K562 (cell line): ENCODE data around the gene RABL3. TPM values are rescaled to one million over a fixed set of nuclear protein-coding genes. Genes with fewer than 3 reads are reported as not detected.

ENCODE experiments used
- ATAC-seq: fragments of 200-7000 bp; cut with Tn5 transposase; 3 replicates; pipeline ENCODE4 v1.9.1; 2020; ENCODE audit warnings: moderate library complexity
- BruUV-seq: library from RNA; stranded (reverse); fragments of 400-500 nt; replicated peaks from 2 replicates; lab custom pipeline; 2021; lab: Mats Ljungman, UMichigan
- CTCF ChIA-PET: fragments of 300-600 bp; formaldehyde crosslinking; extraction: SDS; loops from one replicate; lab custom pipeline; 2021; ENCODE audit warnings: low intra/inter-chr PET ratio; lab: Yijun Ruan, JAX
- POLR2A ChIA-PET: fragments of 300-600, 350-650 bp; sonication (Branson Sonifier 250); formaldehyde crosslinking; extraction: SDS; loops from one replicate; lab custom pipeline; 2021; ENCODE audit warnings: antibody characterized with exemption, inconsistent platforms; lab: Yijun Ruan, JAX
- DNase-seq, 4 experiments: peaks; one replicate each; pipeline versions ENCODE4 v3.0.0 to v3.0.0-alpha.2; 2011 to 2018; ENCODE audit warnings: low spot score in 3 of 4, mixed read lengths in 3 of 4; ENCODE audit errors: extremely low read depth in 1 of 4
- FAIRE-seq: peaks from 2 replicates; lab custom pipeline; 2011; peaks lifted over from hg19 to GRCh38; lab: Jason Lieb, UNC
- H2AFZ ChIP-seq: 2 replicates; pipeline ENCODE4 v1.6.0; 2011; ENCODE audit warnings: low read depth, low read length, control low read depth, inconsistent platforms
- H3K27ac ChIP-seq: fragments of 200-600 bp; 3 replicates; pipeline ENCODE4 v1.8.0; 2011; ENCODE audit warnings: low read depth, mild to moderate bottlenecking, control low read depth, inconsistent platforms, low read length, moderate library complexity, mixed read lengths; ENCODE audit errors: extremely low read depth
- H3K27me3 ChIP-seq, 2 experiments: fragments of 300-600 bp in 1 of 2; 2 replicates in 1 of 2; 3 replicates in 1 of 2; pipeline versions ENCODE4 v1.6.0 to v1.8.0; 2011; ENCODE audit warnings: inconsistent platforms in 2 of 2, low read length in 2 of 2, mild to moderate bottlenecking in 1 of 2, mixed read lengths in 1 of 2, moderate library complexity in 1 of 2; ENCODE audit not compliant: control insufficient read depth in 2 of 2, insufficient read depth in 2 of 2
- H3K36me3 ChIP-seq: fragments of 300-600 bp; 3 replicates; pipeline ENCODE4 v1.8.0; 2011; ENCODE audit warnings: mild to moderate bottlenecking, low read length, inconsistent platforms; ENCODE audit not compliant: control insufficient read depth, insufficient read depth
- H3K4me1 ChIP-seq, 2 experiments: fragments of 200-600 bp in 1 of 2; replicated peaks in 1 of 2; 2 replicates in 1 of 2; 3 replicates in 1 of 2; pipeline versions ENCODE4 v1.5.1 to v1.8.0; 2011; ENCODE audit warnings: inconsistent platforms in 2 of 2, low read length in 2 of 2, mild to moderate bottlenecking in 1 of 2, mixed read lengths in 1 of 2, moderate library complexity in 1 of 2; ENCODE audit not compliant: control insufficient read depth in 2 of 2, insufficient read depth in 2 of 2
- H3K4me2 ChIP-seq: 2 replicates; pipeline ENCODE4 v1.6.1; 2011; ENCODE audit warnings: low read length, control low read depth, inconsistent platforms, mixed read lengths; ENCODE audit not compliant: insufficient read depth
- H3K4me3 ChIP-seq: fragments of 200-600 bp; sonication (generic), shearing (Covaris generic); 2 replicates; pipeline ENCODE4 v1.5.1; 2016; ENCODE audit warnings: control low read depth, inconsistent platforms
- H3K79me2 ChIP-seq: fragments of 200-600 bp; 3 replicates; pipeline ENCODE4 v1.8.0; 2011; ENCODE audit warnings: low read length, inconsistent platforms; ENCODE audit not compliant: control insufficient read depth, insufficient read depth
- H3K9ac ChIP-seq, 2 experiments: 2 replicates each; pipeline versions ENCODE4 v1.6.0 to v1.6.1; 2011; ENCODE audit warnings: low read depth in 2 of 2, low read length in 2 of 2, control low read depth in 1 of 2, inconsistent platforms in 1 of 2, mild to moderate bottlenecking in 1 of 2, mixed read lengths in 1 of 2; ENCODE audit not compliant: insufficient read depth in 1 of 2
- H3K9me1 ChIP-seq: one replicate; pipeline ENCODE4 v1.6.0; 2011; ENCODE audit warnings: inconsistent platforms, mild to moderate bottlenecking, low read length, moderate library complexity; ENCODE audit not compliant: control insufficient read depth, insufficient read depth
- H3K9me3 ChIP-seq: replicated peaks from 2 replicates; pipeline ENCODE4 v1.5.1; 2011; ENCODE audit warnings: low read depth, low read length, inconsistent platforms; ENCODE audit not compliant: control insufficient read depth, insufficient read depth
- H4K20me1 ChIP-seq: replicated peaks from 2 replicates; pipeline ENCODE4 v1.6.1; 2011; ENCODE audit warnings: low read length, inconsistent platforms, mixed read lengths; ENCODE audit not compliant: control insufficient read depth, insufficient read depth
- CCNT2 ChIP-seq: IDR thresholded peaks from 2 replicates; pipeline ENCODE4 v1.6.1; 2011; ENCODE audit warnings: borderline replicate concordance, low read depth, mild to moderate bottlenecking, moderate library complexity, mixed read lengths, low read length; ENCODE audit not compliant: insufficient read length; ENCODE audit errors: extremely low read depth
- KAT2B ChIP-seq: IDR thresholded peaks from one replicate; pipeline ENCODE4 v1.6.1; 2012; ENCODE audit warnings: low read depth, mild to moderate bottlenecking, control low read depth, inconsistent platforms, low read length, moderate library complexity
- KDM4B ChIP-seq, 2 experiments: fragments of 450-650 bp in 1 of 2; sonication (generic) in 1 of 2; IDR thresholded peaks; 2 replicates each; pipeline ENCODE4 v1.6.1; 2016 to 2017; ENCODE audit warnings: borderline replicate concordance in 2 of 2, antibody characterized with exemption in 1 of 2, low read depth in 1 of 2, mild to moderate bottlenecking in 1 of 2
- NFATC3 ChIP-seq: fragments of 450-650 bp; IDR thresholded peaks from 2 replicates; pipeline ENCODE4 v1.6.1; 2017; ENCODE audit warnings: mild to moderate bottlenecking
- POLR2A ChIP-seq: fragments of 450-650 bp; conservative IDR thresholded peaks from 2 replicates; pipeline ENCODE4 v1.6.1; 2016
- SMARCB1 ChIP-seq: IDR thresholded peaks from 2 replicates; pipeline ENCODE4 v1.6.1; 2011; ENCODE audit warnings: improper control_type of control experiment, low read depth; ENCODE audit not compliant: insufficient read length
- SNRNP70 ChIP-seq: fragments of 200-400 bp; formaldehyde crosslinking; optimal IDR thresholded peaks from 2 replicates; pipeline ENCODE3; 2017; ENCODE audit warnings: low read depth, low read length
- ZNF23 ChIP-seq: fragments of 250-450 bp; sonication (Bioruptor Pico); IDR thresholded peaks from 2 replicates; pipeline ENCODE4 v1.4.0; 2020; ENCODE audit warnings: mild to moderate bottlenecking
- ZNF24 ChIP-seq: fragments of 450-650 bp; IDR thresholded peaks from 2 replicates; pipeline ENCODE4 v1.6.1; 2016
- ZSCAN32 ChIP-seq: fragments of 450-650 bp; formaldehyde crosslinking; IDR thresholded peaks from 2 replicates; pipeline ENCODE4 v1.4.0; 2020; ENCODE audit warnings: mild to moderate bottlenecking, moderate library complexity
- WGBS: fragments of 100-300 bp; shearing (Covaris generic); methylation state at CpG from one replicate; pipeline ENCODE4 v1.1.6; 2016; ENCODE audit warnings: low coverage, mixed read lengths; ENCODE audit not compliant: insufficient coverage; ENCODE audit errors: missing lambda C conversion rate; 5-methylcytosine and 5-hydroxymethylcytosine counted together
- in situ Hi-C: fragments of 300-500 bp; cut with MboI; formaldehyde crosslinking; loops from 4 replicates; pipeline ENCODE4 v1.15.0; 2018; ENCODE audit warnings: inconsistent platforms, mixed read lengths
- intact Hi-C: fragments of 100-400 bp; cut with micrococcal nuclease; formaldehyde crosslinking; loops from 2 replicates; pipeline ENCODE4 v1.14.2; 2022
- polyA plus RNA-seq, 8 experiments: library from polyadenylated mRNA; depleted of rRNA in 4 of 8; stranded (reverse) in 5 of 8; unstranded in 3 of 8; fragments of >200 nt; fragmentation: Nextera tagmentation in 2 of 8; fragmentation: Illumina TruSeq in 1 of 8; extraction: Ambion mirVana in 2 of 8; extraction: Trizol in 1 of 8; gene quantifications; 2 replicates each; pipeline versions ENCODE4 v1.2.1 to v1.2.3, GENCODE V29; 2011 to 2014; ENCODE audit warnings: inconsistent platforms in 1 of 8, missing spikeins in 1 of 8
- total RNA-seq, 7 experiments: library from RNA; depleted of rRNA in 6 of 7; stranded (reverse); fragments of >200 nt in 6 of 7; fragmentation: Illumina TruSeq in 2 of 7; extraction: Trizol in 2 of 7; gene quantifications; 2 replicates each; pipeline versions ENCODE4 v1.2.1 to v1.2.3, GENCODE V29; 2011 to 2021; ENCODE audit warnings: low replicate concordance in 1 of 7
- TF ChIP-seq, protein P1 (sequence below), 2 experiments: fragments of 450-650 bp; formaldehyde crosslinking in 1 of 2; IDR thresholded peaks; 2 replicates each; pipeline versions ENCODE4 v1.4.0 to v1.6.1; 2014 to 2020; ENCODE audit warnings: mild to moderate bottlenecking in 2 of 2, borderline replicate concordance in 1 of 2, low read depth in 1 of 2
- TF ChIP-seq, protein P2 (sequence below): fragments of 200-800 bp; sonication (Bioruptor generic); IDR thresholded peaks from 2 replicates; pipeline ENCODE4 v1.6.1; 2017; ENCODE audit warnings: missing genetic modification characterization, missing compliant biosample characterization
- TF ChIP-seq, protein P3 (sequence below): fragments of 450-650 bp; IDR thresholded peaks from 2 replicates; pipeline ENCODE4 v1.6.1; 2014; ENCODE audit warnings: low read depth, mild to moderate bottlenecking, moderate library complexity, borderline replicate concordance

The RABL3 gene
- total and polyA plus RNA-seq, 9 of the 15 experiments (the other 6 are each of a cell fraction or from before 2014, with no cell fraction given), result 6.5 to 30.7 (median 12.3) TPM

DNA sequence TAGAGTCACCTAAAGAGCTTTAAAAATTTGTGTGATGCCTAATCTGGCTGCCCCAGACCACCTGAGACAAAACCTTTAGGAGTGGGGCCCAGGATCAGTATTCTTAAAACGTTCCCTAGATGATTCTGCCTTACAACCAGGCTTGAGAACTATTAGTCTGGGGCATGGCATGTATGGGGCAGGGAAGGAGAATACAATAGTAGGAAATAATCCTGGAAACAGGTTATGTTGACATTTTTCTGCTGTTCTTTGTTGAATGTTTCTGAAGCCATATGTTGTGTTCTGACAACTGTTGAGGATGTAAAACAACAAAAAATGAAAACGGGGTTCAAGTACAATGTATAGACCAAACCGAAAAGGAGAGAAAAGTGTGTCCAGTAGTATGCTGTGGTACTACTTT is 3.1 kb upstream of the RABL3 start:
- CTCF ChIA-PET, result no interaction called here
- TF ChIP-seq CCNT2 (no peak), POLR2A (no peak), ZNF24 (no peak), KAT2B (no peak), KDM4B (IDR thresholded peaks at IDR 0.05; ENCODE audit: borderline replicate concordance in 2 of 2, low read depth in 1 of 2) (no peak), ZNF23 (CRISPR knock-in tag) (no peak), SNRNP70 (no peak), SMARCB1 (no peak), NFATC3 (no peak), ZSCAN32 (no peak)
- TF ChIP-seq, protein P1, sequence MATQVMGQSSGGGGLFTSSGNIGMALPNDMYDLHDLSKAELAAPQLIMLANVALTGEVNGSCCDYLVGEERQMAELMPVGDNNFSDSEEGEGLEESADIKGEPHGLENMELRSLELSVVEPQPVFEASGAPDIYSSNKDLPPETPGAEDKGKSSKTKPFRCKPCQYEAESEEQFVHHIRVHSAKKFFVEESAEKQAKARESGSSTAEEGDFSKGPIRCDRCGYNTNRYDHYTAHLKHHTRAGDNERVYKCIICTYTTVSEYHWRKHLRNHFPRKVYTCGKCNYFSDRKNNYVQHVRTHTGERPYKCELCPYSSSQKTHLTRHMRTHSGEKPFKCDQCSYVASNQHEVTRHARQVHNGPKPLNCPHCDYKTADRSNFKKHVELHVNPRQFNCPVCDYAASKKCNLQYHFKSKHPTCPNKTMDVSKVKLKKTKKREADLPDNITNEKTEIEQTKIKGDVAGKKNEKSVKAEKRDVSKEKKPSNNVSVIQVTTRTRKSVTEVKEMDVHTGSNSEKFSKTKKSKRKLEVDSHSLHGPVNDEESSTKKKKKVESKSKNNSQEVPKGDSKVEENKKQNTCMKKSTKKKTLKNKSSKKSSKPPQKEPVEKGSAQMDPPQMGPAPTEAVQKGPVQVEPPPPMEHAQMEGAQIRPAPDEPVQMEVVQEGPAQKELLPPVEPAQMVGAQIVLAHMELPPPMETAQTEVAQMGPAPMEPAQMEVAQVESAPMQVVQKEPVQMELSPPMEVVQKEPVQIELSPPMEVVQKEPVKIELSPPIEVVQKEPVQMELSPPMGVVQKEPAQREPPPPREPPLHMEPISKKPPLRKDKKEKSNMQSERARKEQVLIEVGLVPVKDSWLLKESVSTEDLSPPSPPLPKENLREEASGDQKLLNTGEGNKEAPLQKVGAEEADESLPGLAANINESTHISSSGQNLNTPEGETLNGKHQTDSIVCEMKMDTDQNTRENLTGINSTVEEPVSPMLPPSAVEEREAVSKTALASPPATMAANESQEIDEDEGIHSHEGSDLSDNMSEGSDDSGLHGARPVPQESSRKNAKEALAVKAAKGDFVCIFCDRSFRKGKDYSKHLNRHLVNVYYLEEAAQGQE (IDR thresholded peaks at IDR 0.05; ENCODE audit: borderline replicate concordance), result no peak
- TF ChIP-seq, protein P1 (CRISPR knock-in tag; IDR thresholded peaks at IDR 0.05; ENCODE audit: low read depth), result no peak
- TF ChIP-seq, protein P2, sequence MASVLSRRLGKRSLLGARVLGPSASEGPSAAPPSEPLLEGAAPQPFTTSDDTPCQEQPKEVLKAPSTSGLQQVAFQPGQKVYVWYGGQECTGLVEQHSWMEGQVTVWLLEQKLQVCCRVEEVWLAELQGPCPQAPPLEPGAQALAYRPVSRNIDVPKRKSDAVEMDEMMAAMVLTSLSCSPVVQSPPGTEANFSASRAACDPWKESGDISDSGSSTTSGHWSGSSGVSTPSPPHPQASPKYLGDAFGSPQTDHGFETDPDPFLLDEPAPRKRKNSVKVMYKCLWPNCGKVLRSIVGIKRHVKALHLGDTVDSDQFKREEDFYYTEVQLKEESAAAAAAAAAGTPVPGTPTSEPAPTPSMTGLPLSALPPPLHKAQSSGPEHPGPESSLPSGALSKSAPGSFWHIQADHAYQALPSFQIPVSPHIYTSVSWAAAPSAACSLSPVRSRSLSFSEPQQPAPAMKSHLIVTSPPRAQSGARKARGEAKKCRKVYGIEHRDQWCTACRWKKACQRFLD (CRISPR knock-in tag), result no peak
- TF ChIP-seq, protein P3, sequence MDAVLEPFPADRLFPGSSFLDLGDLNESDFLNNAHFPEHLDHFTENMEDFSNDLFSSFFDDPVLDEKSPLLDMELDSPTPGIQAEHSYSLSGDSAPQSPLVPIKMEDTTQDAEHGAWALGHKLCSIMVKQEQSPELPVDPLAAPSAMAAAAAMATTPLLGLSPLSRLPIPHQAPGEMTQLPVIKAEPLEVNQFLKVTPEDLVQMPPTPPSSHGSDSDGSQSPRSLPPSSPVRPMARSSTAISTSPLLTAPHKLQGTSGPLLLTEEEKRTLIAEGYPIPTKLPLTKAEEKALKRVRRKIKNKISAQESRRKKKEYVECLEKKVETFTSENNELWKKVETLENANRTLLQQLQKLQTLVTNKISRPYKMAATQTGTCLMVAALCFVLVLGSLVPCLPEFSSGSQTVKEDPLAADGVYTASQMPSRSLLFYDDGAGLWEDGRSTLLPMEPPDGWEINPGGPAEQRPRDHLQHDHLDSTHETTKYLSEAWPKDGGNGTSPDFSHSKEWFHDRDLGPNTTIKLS, result no peak
- TF ChIP-seq, all 486 proteins: peak for 0
- no TSS peak for BruUV-seq
- Histone ChIP-seq H3K79me2 (peaks cover 68% of the 10 kb centered on the region), H3K9me3 (no peaks in the 10 kb centered on the region), H3K4me1 (no peaks in the 10 kb centered on the region; a peak in 2 of 5 replicates), H3K4me2 (no peak overlapping the region), H2AFZ (no peak overlapping the region), H3K9me1 (no peaks in the 10 kb centered on the region), H3K27ac (no peak overlapping the region), H3K36me3 (peaks cover 5% of the 10 kb centered on the region; the same call in 1 of the 3 replicates), H3K27me3 (no peaks in the 10 kb centered on the region), H4K20me1 (no peaks in the 10 kb centered on the region), H3K4me3 (no peak overlapping the region), H3K9ac (no peak overlapping the region)
- intact Hi-C loops (no loop called here), in situ Hi-C loops (no loop called here)
- no peak for ATAC-seq
- 44% methylated on average over 2 of the region's 3 CpGs for WGBS
- no peak for FAIRE-seq
- no peak for DNase-seq
- POLR2A ChIA-PET, result no interaction called here
